Activated gamma-delta T cell treated with anti-CD3 and anti-CD28 coated beads, Interleukin-2, amount 50 U/mL, for 16 hours (primary cell): ENCODE measurements around the gene RPL18A.
"Not testable (repeated sequence)": the region's sequence is repeated elsewhere in the genome, so short reads cannot be mapped to it uniquely, and the experiment has no call there.

ENCODE experiments used
- DNase-seq: peaks from one replicate; pipeline ENCODE4 v3.0.0-alpha.2; 2020; ENCODE audit warnings: low read depth

The RPL18A gene

DNA sequence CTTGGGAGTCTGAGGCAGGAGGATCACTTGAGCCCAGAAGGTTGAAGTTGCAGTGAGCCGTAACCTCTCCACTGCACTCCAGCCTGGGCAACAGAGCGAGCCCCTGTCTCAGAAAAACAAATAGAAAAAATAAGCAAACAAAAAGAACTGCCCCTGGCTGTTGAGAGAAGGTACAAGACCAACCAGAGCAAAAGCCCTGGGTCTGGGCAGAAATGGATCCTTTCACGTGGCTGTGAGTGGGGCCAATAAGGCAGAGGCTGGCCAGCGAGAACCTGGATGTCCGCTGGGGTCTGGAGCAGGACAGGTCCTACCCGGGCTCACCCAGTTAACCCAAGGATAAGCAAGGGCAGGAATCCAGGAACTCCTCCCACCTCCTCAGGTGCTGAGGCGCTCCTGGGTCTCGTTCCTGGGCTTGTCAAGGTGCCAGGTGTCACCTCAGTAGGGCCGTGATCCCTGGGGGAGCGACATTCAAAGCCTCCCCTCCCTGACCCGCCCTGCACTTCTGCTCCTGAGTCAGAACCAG lies 7.3 kb downstream of the RPL18A start:
- DNase-seq, result no peak

DNA sequence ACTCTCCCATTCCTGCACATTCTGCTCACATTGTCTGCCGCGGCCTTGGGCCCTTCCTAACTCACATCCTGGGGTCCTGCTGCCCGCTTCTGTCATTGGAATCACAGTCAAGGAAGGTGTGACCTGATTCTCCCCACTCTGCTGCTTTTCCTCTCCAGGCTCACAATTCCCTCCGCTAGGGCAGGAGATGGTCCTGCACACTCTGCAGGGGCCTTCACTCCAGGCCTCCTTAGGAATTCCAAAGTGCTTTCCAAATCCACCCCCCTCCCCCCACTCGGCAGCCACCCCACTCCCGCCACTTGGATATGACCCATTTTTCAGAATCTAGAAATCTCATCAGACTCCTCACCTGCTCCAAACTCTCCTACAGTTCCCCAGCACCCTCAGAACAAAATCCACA lies 9.0 kb downstream of the RPL18A start:
- DNase-seq, result no peak

DNA sequence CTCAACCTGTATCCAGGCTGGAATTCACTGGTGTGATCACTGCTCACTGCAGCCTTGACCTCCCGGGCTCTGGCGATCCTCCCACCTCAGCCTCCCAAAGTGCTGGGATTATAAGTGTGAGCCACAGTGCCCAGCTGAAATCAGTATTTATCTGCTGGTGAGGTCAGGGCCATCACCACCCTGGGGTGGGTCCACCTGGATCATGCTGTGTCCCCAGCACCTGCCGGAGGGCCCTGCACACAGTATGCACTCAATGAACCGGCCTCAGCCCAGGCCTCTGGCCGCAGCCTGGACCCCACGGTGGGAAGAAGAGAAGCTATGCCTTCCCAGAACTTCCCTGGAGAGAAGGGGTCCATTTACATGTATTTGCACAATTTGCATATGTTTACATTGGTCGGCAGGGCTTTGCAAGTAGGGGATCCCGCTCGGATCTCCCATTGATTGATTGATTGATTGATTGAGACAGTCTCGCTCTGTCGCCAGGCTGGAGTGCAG lies 9.5 kb downstream of the RPL18A start:
- DNase-seq, result no peak

DNA sequence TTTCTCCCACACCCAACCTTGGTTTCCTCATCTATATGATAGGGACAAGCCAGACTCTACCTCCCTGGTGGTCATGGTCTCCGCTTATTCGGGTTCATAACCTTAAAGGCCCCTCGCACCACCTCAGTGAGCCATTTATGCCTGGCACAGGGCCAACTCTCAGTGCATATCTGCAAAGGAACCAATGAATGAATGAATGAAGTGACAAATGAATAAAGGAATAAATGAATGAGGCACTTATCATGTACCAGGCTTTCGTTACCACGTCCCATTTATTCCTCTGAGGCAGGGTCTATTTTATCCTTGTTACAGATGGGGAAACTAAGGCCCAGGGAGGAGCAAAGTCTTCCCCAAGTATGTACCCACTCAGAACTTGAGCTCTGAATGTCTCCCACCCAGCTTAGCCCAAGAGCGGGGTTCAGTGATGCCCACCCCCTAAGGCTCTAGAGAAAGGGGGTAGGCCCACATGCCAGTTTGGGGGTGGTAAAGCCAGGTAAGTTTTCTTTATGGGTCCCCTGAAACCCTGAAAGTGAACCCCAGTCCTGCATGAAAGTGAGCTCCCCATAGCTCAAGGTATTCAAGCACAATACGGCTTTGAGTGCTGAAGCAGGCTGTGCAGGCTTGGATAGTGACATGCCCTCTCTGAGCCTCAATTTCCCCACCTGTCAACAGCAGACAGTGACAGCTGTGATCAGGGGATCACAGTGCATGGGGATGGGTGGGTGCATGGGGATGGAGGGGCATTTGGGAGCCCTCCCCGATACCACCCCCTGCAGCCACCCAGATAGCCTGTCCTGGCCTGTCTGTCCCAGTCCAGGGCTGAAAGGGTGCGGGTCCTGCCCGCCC lies 11.5 kb downstream of the RPL18A start:
- DNase-seq, result no peak

DNA sequence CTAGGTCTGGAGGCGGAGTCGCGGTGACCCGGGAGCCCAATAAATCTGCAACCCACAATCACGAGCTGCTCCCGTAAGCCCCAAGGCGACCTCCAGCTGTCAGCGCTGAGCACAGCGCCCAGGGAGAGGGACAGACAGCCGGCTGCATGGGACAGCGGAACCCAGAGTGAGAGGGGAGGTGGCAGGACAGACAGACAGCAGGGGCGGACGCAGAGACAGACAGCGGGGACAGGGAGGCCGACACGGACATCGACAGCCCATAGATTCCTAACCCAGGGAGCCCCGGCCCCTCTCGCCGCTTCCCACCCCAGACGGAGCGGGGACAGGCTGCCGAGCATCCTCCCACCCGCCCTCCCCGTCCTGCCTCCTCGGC lies 12.2 kb downstream of the RPL18A start, which contains the start of gene SLC5A5:
TSS of gene SLC5A5 (plus strand) at position 68 of the 373 bp plus-strand sequence. CDS start 375 bp downstream, outside the sequence.
- DNase-seq, result no peak

DNA sequence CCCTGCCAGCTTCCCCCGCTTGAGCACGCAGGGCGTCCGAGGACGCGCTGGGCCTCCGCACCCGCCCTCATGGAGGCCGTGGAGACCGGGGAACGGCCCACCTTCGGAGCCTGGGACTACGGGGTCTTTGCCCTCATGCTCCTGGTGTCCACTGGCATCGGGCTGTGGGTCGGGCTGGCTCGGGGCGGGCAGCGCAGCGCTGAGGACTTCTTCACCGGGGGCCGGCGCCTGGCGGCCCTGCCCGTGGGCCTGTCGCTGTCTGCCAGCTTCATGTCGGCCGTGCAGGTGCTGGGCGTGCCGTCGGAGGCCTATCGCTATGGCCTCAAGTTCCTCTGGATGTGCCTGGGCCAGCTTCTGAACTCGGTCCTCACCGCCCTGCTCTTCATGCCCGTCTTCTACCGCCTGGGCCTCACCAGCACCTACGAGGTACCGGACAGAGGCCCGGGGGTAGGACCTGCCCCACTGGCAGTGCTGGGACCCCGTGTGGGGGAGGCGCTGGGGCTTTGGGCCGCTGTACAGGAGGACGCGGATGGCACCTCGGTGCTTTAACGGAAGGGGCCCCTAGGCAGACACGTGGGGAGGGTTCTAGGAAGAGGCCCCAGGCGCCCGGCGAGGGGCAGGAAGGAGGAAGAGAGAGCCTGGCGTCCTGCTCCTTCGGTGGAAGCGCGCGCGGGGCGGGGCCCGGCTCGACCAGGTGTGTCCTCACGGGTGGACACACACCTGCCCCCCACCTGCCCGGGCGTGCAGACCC lies 12.7 kb downstream of the RPL18A start:
- no peak for DNase-seq

DNA sequence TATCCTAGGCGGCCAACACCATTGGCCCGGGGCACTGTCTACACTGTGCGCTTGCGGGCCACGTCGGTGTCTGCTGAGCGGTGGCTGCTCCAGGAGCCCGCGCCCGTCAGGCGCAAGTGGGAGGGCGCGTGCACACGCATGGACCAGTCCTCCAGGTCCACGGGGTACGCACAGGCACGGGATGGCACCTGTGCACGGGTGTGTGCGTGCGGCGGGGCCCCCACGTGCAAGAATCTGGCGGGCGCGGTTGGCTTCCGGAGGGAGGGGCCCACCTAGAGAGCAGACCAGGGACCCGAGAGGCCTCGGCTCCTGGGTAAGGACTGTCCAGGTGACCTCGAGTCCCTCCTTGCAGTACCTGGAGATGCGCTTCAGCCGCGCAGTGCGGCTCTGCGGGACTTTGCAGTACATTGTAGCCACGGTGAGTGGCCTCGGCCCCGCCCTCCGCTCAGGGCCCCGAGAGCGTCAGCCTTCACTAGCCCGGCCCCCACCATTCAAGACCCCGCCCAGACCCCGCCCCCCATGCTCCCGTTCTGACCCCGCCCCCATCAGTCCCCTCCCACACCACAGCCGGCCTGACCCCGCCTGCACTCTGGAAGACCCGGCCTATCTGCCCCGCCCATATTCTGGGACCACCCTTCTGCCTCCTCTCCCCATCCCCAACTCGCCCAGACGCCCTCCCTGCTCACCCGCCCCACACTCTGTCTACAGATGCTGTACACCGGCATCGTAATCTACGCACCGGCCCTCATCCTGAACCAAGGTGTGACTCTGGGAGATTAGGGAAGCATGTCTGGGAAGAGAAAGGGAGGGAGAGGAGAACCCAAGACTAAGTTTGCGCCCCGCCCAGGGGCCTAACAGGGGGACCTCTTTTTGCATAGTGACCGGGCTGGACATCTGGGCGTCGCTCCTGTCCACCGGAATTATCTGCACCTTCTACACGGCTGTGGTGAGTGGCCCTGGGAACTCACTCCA lies 14.4 kb downstream of the RPL18A start:
- no peak for DNase-seq

DNA sequence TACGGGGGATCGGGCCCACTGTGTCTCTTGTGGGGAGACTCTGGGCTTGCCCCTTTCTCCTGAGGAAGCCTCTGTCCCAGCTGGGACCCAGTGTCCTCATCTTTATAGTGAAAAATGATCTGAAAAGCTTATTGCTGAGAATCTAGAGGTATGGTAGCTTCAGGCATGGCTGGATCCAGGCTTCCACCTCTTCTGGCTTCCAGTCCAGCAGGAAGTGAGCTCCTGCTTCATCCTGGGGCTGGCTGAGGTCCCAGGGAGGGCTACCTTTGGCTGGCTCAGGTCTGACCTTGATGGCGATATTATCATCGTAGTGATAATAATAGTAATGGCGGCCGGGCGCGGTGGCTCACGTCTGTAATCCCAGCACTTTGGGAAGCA lies 15.0 kb downstream of the RPL18A start:
- DNase-seq, result no peak

DNA sequence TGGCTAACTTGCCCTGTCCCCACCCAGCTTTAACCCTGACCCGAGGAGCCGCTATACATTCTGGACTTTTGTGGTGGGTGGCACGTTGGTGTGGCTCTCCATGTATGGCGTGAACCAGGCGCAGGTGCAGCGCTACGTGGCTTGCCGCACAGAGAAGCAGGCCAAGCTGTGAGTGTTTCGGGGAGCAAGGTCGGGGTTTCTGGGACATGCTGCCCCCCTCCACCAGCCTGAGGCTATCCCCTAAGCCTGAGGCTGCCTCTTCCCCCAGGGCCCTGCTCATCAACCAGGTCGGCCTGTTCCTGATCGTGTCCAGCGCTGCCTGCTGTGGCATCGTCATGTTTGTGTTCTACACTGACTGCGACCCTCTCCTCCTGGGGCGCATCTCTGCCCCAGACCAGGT lies 18.0 kb downstream of the RPL18A start:
- no peak for DNase-seq

DNA sequence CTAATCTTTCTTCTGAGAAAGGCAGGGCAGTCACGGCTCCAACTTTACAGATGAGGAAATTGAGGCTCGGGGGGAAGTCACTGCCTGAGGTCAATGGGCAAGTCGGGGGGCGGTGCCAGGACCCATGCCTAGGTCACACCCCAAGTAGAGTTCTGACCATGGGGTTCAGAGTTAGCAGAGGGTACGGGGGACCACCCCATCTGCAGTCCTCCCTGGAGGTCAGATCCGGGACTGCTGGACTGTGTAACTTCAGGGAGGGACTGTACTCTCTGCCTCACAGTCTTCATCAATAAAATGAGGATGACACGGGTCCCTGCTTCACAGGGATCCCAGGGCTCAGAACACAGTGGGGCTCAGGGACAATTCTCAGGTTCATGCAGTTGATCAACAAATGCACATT lies 19.8 kb downstream of the RPL18A start:
- no peak for DNase-seq

DNA sequence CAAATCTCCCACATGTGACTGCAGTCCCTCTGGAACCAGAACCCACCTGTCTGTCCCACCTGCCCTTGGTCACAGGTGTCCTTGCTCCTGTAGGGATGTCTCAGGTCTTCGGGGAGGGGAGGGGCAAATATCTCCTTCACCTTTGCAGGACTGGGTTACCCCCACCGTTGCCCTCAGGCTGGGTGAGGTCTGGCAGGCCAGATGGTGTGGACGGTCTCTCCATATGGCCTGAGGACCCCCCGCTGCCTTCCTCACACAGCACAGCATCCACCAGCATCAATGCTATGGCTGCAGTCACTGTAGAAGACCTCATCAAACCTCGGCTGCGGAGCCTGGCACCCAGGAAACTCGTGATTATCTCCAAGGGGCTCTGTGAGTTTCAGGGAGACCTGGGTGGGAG lies 22.0 kb downstream of the RPL18A start:
- no peak for DNase-seq

DNA sequence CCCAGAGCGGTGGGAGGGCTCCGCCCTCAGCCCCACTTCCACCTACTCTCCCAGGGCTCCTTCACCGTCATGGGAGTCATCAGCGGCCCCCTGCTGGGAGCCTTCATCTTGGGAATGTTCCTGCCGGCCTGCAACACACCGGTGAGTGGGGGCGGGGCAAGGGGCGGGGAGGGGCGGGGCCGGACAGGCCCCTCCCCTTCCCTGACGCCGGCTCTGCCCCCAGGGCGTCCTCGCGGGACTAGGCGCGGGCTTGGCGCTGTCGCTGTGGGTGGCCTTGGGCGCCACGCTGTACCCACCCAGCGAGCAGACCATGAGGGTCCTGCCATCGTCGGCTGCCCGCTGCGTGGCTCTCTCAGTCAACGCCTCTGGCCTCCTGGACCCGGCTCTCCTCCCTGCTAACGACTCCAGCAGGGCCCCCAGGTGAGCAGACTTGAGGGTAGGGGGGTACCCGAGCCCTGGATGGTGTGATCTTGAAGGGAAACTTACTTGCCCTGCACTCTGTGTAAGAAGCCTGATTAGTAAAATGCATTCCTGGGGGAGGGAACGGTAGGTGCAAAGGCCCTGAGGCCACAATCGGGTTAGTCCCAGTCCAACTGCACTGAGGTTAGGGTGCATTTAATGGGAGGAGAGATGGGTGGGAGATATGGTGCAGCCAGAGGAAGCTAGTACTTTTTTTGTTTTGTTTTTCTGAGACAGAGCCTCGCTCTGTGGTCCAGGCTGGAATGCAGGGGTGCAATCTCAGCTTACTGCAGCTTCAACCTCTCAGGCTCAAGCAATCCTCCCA lies 24.1 kb downstream of the RPL18A start:
- DNase-seq, result no peak

DNA sequence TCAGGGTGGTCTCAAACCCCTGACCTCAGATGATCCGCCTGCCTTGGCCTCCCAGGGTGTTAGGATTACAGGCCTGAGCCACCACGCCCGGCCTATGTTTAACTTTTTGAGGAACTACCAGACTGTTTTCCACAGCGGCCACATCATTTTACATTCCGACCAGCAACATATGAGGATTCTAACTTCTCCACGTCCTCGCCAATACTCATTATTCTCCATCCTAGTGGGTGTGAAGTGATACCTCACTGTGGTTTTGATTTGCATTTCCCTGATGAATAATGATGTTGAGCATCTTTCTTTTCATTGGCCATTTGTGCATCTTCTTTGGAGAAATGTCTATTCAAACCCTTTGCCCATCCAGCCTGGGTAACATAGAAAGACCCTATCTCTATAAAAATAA lies 26.8 kb downstream of the RPL18A start:
- no peak for DNase-seq

DNA sequence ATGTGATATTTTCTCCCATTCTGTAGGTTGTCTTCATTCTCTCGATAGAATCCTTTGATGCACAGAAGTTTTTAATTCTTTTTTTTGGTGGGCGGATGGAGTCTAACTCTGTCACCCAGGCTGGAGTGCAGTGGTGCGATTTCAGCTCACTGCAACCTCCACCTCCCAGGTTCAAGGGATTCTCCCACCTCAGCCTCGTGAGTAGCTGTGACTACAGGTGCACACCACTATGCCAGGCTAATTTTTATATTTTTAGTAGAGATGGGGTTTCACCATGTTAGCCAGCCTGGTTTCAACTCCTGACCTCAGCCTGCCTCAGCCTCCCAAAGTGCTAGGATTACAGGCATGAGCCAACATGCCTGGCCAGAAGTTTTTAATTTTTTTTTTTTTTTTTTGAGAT lies 27.5 kb downstream of the RPL18A start:
- not testable (repeated sequence) for DNase-seq

DNA sequence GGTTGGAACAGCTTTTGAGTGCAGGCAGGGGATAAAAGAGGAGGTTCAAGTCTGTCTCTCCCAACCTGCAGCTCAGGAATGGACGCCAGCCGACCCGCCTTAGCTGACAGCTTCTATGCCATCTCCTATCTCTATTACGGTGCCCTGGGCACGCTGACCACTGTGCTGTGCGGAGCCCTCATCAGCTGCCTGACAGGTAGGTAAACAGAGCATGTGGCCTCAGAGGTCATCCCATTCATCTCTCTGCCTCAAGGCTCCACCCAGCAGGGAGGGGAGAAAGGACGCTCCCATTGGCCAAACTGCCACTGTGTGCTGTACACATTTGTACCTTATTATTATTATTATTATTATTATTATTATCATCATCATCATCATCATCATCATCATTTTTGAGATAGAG lies 28.6 kb downstream of the RPL18A start:
- DNase-seq, result no peak

DNA sequence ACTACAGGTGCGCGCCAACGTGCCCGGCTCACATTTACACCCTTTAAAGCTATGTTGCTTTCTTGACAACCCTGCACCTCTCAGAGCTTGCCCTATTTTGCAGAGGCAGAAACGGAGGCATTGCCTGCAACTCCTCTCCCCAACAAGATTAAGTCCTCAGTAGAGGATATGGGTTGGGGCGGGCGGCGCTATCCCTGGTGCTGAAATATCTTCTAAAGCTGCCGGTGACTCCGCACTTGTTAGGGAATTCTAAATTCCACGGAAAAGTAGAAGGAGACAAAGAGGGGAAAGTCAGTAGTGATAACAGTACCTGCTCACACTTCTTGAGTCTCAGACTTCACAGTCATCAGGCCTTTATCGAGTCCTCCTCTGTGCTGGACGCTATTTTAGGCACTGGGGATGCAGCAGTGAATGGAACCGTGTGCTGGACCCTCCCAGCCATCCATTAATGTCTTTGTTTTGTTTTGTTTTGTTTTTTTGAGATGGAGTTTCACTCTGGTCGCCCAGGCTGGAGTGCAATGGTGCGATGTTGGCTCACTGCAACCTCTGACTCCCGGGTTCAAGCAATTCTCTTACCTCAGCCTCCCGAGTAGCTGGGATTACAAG lies 30.0 kb downstream of the RPL18A start:
- DNase-seq, result no peak

GRCh38 chr19:17893766-17894165 lies 34.1 kb downstream of the RPL18A start:
- DNase-seq, result no peak

GRCh38 chr19:17902701-17903100 lies 43.0 kb downstream of the RPL18A start:
- DNase-seq, result no peak

DNA sequence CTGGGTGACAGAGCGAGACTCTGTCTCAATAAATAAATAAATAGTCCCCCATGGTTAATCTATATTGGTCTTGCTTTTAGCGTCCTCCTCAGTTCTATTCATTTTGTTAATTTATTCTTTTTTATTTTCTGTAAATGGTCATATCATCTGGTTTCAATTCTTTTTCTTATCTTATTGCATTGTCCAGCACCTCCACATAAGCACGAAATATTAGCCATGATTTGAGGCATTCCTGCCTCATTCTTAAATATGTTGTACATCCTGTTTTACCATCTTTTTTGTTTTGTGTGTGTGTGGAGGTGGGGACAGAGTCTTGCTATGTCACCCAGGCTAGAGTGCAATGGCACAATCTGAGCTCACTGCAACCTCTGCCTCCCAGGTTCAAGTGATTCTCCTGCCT lies 48.5 kb downstream of the RPL18A start:
- DNase-seq, result no peak

- no peak for DNase-seq
Measured at GRCh38 chr19:17909003-17909732, 49.5 kb downstream of the RPL18A start.
